Activated B cell treated with CpG ODN at 0.5 μM for 24 hours (primary cell): ENCODE data around the gene ESRP2. TPM values are rescaled to one million over a fixed set of nuclear protein-coding genes. Genes with fewer than 3 reads are reported as not detected.

ENCODE experiments used
- ATAC-seq: fragments of 200-7000 bp; cut with Tn5 transposase; one replicate; pipeline ENCODE4 v1.10.0; 2021; ENCODE audit warnings: low read depth, mild to moderate bottlenecking, moderate library complexity
- CTCF ChIA-PET: fragments of 350-600 bp; sonication (Branson Sonifier 250); formaldehyde crosslinking; loops from one replicate; lab custom pipeline; 2021; ENCODE audit warnings: antibody characterized with exemption; lab: Charles Lee
- POLR2A ChIA-PET: fragments of 350-600 bp; sonication (Branson Sonifier 250); formaldehyde crosslinking; loops from one replicate; lab custom pipeline; 2021; ENCODE audit warnings: antibody characterized with exemption; lab: Charles Lee
- DNase-seq: peaks from one replicate; pipeline ENCODE4 v3.0.0; 2022
- H3K27ac Mint-ChIP-seq: one replicate; pipeline ENCODE4 v1.8.0; 2020; ENCODE audit warnings: mixed read lengths
- H3K27me3 Mint-ChIP-seq: one replicate; pipeline ENCODE4 v1.8.0; 2021; ENCODE audit warnings: mixed read lengths
- H3K36me3 Mint-ChIP-seq: one replicate; pipeline ENCODE4 v1.8.0; 2021; ENCODE audit warnings: low read depth, mixed read lengths
- H3K4me1 Mint-ChIP-seq: one replicate; pipeline ENCODE4 v1.8.0; 2021; ENCODE audit warnings: mixed read lengths
- H3K4me3 Mint-ChIP-seq: one replicate; pipeline ENCODE4 v1.8.0; 2020; ENCODE audit warnings: mild to moderate bottlenecking, mixed read lengths
- H3K9me3 Mint-ChIP-seq: one replicate; pipeline ENCODE4 v1.8.0; 2020; ENCODE audit warnings: mixed read lengths
- CTCF ChIP-seq: fragments of 200-600 bp; IDR thresholded peaks from one replicate; pipeline ENCODE4 v1.8.0; 2022; ENCODE audit warnings: antibody characterized with exemption, mild to moderate bottlenecking
- intact Hi-C: fragments of 100-400 bp; cut with micrococcal nuclease; formaldehyde crosslinking; loops from one replicate; pipeline ENCODE4 v1.15.1; 2024
- total RNA-seq: library from RNA; stranded (reverse); gene quantifications from 2 replicates; pipeline ENCODE4 v1.2.3, GENCODE V29; 2022

The ESRP2 gene
- total RNA-seq, 1 donor from 2014 or later: 0.40 TPM

DNA sequence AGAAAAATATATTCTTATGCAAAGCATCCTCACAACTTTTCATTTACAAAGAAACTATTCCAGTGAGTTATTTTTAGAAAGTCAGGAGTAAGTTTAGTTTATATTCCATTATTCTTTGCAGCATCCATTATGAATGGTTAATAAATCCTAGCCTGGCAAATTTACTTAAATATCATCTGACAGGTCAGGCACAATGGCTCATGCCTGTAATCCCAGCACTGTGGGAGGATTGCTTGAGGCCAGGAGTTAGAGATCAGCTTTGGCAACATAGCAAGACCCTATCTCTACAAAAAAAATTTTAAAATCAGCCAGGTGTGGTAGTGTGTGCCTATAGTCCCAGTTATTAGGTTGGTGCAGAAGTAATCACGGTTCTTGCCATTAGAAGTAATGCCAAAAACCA is 12.9 kb downstream of the ESRP2 start:
- Mint-ChIP-seq H3K36me3 (peaks cover 35% of the 10 kb centered on the region), H3K27me3 (no peaks in the 10 kb centered on the region), H3K27ac (no peak overlapping the region), H3K4me3 (no peak overlapping the region), H3K9me3 (no peaks in the 10 kb centered on the region), H3K4me1 (peaks cover 24% of the 10 kb centered on the region)
- intact Hi-C loops: no loop called here
- POLR2A ChIA-PET: no interaction called here
- DNase-seq (no peak), ATAC-seq (no peak)
- CTCF ChIA-PET: interaction anchor here (0.8 kb wide), 1 partner anchor 407 kb away, joined by 4 read pairs; no protein-coding TSS in a partner anchor
- TF ChIP-seq CTCF: no peak

DNA sequence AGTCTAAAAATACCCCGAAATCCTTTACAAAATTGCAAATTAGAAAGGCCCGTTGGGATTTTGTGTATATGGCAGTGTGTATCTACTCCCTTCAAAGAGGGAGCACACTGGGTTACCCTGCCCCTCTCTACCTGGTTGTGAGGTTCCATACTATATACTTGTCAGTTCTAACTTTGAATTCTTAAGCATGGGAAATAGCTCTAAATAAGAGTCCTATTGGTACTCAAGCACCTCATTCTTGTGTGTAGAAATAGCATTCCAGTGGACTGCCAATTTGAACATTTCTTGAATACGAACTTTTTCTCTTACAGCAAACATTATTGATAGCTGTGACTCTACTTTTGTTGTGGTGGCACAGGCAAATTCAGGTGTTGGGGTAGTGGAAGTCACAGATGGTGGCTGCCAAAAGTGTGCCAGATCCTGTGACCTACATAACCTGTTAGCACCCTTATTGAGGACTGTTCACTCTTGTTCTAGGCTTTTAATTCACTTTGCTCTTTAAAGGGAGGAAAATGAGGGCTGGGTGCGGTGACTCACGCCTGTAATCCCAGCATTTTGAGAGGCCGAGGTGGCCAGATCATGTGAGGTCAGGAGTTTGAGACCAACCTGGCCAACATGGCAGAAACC is 16.1 kb downstream of the ESRP2 start:
- peaks cover 35% of the 10 kb centered on the region for H3K36me3 Mint-ChIP-seq
- no peak overlapping the region for H3K4me3 Mint-ChIP-seq
- no peaks in the 10 kb centered on the region for H3K9me3 Mint-ChIP-seq
- no peaks in the 10 kb centered on the region for H3K27me3 Mint-ChIP-seq
- H3K4me1 Mint-ChIP-seq: peaks cover 3% of the 10 kb centered on the region
- POLR2A ChIA-PET: no interaction called here
- no peak overlapping the region for H3K27ac Mint-ChIP-seq
- CTCF ChIA-PET: no interaction called here
- ATAC-seq: no peak
- no peak for TF ChIP-seq CTCF
- intact Hi-C loops: no loop called here
- DNase-seq: no peak

DNA sequence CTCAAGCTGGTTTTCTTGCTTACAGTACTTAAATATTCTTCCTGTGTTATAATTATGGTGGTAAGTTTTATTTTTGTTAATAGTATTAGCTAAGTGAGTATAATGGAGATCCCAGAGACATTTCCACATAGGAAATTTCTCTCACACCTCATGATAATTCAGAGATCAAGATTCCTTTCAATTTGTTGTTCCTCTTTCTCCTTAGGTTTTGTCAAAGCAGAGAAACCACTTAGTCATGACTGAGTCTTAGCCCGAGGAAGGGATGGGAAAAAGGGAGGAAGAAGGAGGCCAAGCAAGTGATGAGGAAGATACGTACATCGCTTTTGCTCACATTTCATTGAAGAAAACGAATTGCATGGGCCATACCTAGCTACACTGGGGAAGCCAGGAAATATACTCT is 18.4 kb downstream of the ESRP2 start:
- no peak overlapping the region for H3K27ac Mint-ChIP-seq
- peaks cover 12% of the 10 kb centered on the region for H3K4me1 Mint-ChIP-seq
- H3K4me3 Mint-ChIP-seq: no peak overlapping the region
- ChIA-PET CTCF (interaction anchor here (1.0 kb wide), 1 partner anchor 401 kb away, joined by 3 read pairs; no protein-coding TSS in a partner anchor), POLR2A (interaction anchor here (0.6 kb wide), 1 partner anchor 728 kb away, joined by 4 read pairs; no protein-coding TSS in a partner anchor)
- H3K36me3 Mint-ChIP-seq: peaks cover 35% of the 10 kb centered on the region
- no peaks in the 10 kb centered on the region for H3K27me3 Mint-ChIP-seq
- ATAC-seq (no peak), DNase-seq (no peak)
- no peak for TF ChIP-seq CTCF
- no peaks in the 10 kb centered on the region for H3K9me3 Mint-ChIP-seq
- intact Hi-C loops: no loop called here

DNA sequence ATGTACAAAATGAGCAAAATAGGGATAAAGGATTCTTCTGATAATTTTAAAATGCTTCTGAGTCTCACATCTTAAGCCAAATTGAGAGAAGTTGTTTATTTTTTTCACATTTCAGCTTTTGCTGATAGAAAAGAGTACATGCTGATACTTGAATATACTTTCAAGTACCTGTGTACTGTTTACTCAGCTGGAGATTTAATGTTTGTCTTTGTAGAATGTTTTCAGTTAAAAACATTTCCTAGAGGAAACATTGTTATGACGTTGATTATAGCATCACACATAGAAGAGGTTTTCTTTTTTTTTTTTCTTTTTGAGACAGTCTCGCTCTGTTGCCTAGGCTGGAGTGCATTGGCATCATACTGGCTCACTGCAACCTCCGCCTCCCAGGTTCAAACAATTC is 19.7 kb downstream of the ESRP2 start:
- Mint-ChIP-seq H3K9me3 (no peaks in the 10 kb centered on the region), H3K4me3 (no peak overlapping the region), H3K4me1 (peaks cover 12% of the 10 kb centered on the region), H3K36me3 (peaks cover 31% of the 10 kb centered on the region), H3K27ac (no peak overlapping the region), H3K27me3 (no peaks in the 10 kb centered on the region)
- ChIA-PET CTCF (no interaction called here), POLR2A (interaction anchor here (0.5 to 0.7 kb wide), 2 partner anchors 11 to 96 kb away, joined by 3 to 4 read pairs; no protein-coding TSS in a partner anchor)
- no peak for TF ChIP-seq CTCF
- DNase-seq (no peak), ATAC-seq (no peak)
- intact Hi-C loops: no loop called here

- DNase-seq (no peak), ATAC-seq (no peak)
- H3K27me3 Mint-ChIP-seq: no peaks in the 10 kb centered on the region
- no peaks in the 10 kb centered on the region for H3K9me3 Mint-ChIP-seq
- POLR2A ChIA-PET: no interaction called here
- peaks cover 12% of the 10 kb centered on the region for H3K4me1 Mint-ChIP-seq
- TF ChIP-seq CTCF: no peak
- peaks cover 29% of the 10 kb centered on the region for H3K36me3 Mint-ChIP-seq
- intact Hi-C loops: no loop called here
- H3K27ac Mint-ChIP-seq: no peak overlapping the region
- CTCF ChIA-PET: no interaction called here
- no peak overlapping the region for H3K4me3 Mint-ChIP-seq
Measured at GRCh38 chr16:68215302-68215701, 20.6 kb downstream of the ESRP2 start.
